HG02885 (cell line): ENCODE results near the gene PRKN.
"Not testable (repeated sequence)": the region's sequence is repeated elsewhere in the genome, so short reads cannot be mapped to it uniquely, and the experiment has no call there.

ENCODE experiments used
- ATAC-seq: cut with Tn5 transposase; IDR thresholded peaks from one replicate; pipeline ENCODE4 v1.9.1; 2021; ENCODE audit warnings: mild to moderate bottlenecking; ENCODE audit not compliant: unreplicated experiment, poor library complexity

The PRKN gene

GRCh38 chr6:162560891-162561290 is 166.7 kb downstream of the PRKN start:
- no peak for ATAC-seq

DNA sequence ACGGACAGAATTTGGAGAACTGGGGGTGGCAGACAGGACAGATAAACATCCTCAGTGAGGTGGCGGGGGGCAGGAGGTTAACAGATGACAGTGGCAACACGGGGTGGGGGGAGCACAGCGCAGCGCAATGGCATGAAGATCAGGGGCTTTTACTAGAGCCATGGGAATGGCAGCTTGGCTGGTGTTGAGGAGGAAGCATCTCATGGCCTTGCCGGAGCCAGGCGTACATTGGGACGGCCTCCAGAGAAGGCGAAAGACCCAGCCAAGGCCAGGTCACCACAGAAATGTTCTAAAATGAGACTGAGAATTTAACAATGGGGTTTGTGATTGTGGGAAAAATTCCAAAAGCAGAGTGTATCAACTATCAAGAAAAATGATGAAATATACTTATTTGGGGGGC is 173.0 kb downstream of the PRKN start:
- no peak for ATAC-seq

DNA sequence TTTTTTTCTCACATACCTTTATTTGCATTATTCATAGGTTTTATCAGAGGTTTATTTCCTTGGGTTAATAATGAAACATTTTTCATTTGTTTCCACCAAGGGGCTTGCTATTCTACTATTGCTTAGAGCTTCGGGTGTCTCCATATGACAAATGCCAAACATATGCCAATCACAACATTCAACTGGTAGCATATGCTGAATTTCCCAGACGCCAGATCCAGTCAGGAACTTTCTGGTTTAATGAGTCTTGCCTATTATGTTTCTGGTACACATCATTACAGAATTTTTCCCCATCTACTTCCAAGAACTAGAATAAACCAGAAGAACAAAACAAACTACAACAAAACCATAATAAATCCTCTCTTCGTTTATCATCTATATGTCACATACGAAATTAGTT is 180.7 kb downstream of the PRKN start:
- ATAC-seq = no peak

GRCh38 chr6:162543221-162543620 is 184.3 kb downstream of the PRKN start:
- no peak for ATAC-seq

GRCh38 chr6:162541019-162541601 is 186.5 kb downstream of the PRKN start:
- no peak for ATAC-seq

DNA sequence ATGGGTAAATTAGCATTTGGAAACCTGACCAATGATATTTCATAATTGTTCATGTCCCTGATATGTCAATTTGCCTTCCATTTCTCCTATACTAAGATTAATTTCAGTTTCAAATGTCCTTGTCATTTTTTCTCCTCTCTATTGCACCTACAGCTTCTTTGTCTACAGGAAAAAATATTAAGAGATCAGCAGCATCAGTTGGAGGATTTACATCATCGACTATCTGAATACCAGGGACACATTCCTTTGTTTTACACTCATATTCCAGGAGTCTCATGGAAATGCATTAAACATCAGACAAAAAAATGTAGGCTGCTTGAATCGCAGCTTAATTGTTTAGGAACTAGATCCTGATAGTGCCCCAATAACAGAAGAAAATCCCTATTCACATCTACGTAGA is 188.2 kb downstream of the PRKN start:
- no peak for ATAC-seq

- ATAC-seq = no peak
Measured at GRCh38 chr6:162538643-162539064, 188.9 kb downstream of the PRKN start.

DNA sequence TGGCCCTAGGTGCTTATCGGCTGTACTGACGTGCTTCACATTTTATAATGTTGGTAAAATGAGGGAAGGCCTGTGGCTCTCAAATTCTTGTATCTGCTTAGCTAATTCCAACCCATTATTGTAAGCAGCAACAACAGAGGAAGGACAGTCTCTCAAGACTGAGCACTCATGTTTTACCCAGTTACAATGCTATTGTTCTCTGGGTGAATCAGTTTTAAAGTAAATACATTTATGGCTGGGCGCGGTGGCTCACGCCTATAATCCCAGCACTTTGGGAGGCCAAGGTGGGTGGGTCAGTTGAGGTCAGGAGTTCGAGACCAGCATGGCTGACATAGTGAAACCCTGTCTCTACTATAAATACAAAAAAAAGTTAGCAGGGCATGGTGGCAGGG is 194.6 kb downstream of the PRKN start:
- no peak for ATAC-seq

- no peak for ATAC-seq
Measured at GRCh38 chr6:162532283-162533008, 195.1 kb downstream of the PRKN start.

- not testable (repeated sequence) for ATAC-seq
Measured at GRCh38 chr6:162531391-162531790, 196.2 kb downstream of the PRKN start.

DNA sequence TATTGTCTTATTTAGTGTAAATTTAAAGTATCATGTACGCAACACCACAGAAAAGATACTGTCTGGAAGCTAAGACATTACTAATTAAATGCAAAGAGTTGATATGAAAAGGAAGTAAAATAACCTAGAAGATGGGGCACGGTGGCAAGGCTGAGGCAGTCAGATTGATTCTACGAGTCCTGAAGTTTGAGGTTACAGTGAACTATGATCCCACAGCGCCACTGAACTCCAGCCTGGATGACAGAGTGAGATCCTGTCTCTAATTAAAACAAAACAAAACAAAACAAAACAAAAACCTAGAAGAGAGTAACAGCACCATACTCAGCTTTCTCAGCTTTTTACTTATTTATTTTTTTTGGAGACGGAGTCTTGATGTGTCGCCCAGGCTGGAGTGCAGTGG is 199.0 kb downstream of the PRKN start:
- ATAC-seq = no peak

- no peak for ATAC-seq
Measured at GRCh38 chr6:162526960-162527359, 200.6 kb downstream of the PRKN start.

DNA sequence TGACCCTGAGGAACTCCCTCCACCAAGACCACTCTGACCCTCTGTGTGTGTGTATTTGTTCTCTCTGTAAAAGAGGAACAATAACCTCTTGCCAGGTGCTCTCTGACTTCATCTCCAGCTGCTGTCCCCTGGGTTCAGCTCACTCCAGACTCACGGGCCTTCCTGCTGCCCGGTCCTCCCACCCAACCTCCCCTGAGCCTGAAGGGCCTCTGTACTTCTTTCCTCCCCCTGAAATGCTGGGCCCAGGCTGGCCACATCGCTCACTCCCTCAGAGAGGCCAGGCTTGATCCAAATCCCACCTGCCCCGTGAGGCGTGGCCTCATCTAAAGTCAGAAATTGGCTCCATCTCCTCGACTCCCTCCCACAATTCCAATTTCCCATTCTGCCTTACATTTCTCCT is 202.4 kb downstream of the PRKN start:
- ATAC-seq = no peak

DNA sequence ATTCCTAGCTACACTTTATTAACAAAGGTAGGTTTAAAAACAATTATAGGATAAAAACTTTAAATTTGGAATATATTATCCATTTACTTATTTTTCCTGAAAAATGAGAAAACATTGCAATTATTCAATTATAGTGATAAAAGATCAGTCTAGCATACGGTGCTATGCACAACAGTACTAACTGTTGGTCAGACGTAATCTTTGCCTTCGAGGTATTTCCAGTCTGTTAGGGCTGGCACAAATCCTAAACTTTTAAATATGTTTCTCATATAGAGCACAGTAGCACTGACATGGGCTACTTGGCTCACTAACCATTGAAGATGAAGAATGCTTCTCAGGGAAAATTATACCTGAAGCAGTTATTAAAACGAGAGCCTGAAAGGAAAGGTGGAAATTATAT is 214.8 kb downstream of the PRKN start:
- no peak for ATAC-seq

GRCh38 chr6:162497389-162497788 is 230.2 kb downstream of the PRKN start:
- no peak for ATAC-seq

DNA sequence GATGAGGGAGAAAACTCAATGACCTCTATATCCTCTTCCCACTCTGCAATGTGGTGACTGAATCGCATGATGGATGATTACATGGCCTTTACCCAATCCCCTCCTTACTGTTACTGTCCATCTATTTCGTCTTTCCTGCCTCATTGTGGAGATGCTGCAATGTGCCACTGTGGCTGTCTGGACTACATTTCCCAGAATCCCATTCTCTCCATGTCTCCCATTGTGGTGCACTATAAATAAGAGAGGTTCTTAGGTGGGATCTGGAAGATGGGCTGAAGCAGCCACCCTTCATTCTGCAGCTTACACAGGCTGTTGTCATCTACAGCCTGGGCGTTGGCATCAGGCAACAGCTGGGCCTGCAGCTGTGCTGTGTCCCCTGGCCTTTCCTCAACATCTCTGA is 233.6 kb downstream of the PRKN start:
- no peak for ATAC-seq

GRCh38 chr6:162491637-162492036 is 235.9 kb downstream of the PRKN start:
- no peak for ATAC-seq

DNA sequence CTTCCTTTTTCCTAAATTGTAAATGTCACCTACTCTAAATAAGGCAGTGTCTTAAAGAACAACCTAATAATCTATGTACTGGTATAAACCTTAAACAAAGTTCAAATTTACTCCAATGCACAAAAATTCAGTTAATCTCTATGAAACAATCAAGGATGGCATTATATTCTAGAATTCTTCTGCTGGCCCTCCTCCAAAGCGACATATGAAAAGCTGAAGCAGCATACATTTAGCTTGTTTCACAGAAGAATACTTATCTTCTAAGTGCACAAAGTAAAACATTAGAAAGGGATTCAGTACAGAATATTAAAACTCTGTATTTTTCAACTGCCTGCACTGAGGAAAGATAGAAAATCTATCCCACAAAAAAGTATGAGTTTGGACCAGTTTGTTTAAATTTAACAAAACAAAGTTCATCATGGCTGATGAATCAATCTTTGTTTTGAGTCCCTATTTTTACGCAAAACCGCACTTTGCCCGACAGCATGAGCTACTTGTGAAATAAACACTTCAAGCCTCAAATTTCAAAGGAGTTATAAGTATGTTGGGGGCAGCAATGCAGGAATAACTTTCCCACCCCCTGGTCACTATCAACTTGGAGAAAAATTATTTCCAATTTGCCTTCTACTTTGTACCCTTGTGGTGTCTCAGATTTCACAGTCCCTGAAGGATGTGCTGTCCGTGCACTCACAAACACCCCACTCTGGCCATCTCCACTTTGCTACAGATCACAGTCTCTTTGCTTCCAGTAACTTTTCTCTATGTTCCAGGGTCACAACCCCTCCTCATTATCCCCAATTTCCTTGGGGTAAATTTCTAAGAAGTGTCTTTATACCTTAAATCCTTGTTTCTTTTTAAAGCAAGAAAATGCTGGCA is 238.2 kb downstream of the PRKN start:
- ATAC-seq = no peak

DNA sequence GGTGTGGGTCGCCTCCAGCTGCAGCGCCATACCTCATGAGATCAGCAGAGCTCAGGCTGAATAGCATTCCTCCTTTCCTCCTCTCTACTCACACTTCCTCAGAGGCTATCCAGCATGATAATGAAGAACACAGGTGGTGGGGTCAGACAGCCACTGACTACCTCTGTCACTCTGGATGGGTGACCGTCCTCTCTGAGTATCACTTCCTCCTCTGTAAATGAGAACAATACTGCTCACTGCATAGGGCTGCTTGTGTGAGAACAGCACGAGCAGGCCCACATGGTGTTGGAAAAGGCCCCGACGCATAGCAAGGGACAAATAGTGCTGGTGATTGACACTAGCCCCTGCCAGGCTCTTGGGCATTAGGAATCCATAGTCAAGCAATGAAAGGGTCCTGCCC is 239.1 kb downstream of the PRKN start:
- ATAC-seq = no peak

DNA sequence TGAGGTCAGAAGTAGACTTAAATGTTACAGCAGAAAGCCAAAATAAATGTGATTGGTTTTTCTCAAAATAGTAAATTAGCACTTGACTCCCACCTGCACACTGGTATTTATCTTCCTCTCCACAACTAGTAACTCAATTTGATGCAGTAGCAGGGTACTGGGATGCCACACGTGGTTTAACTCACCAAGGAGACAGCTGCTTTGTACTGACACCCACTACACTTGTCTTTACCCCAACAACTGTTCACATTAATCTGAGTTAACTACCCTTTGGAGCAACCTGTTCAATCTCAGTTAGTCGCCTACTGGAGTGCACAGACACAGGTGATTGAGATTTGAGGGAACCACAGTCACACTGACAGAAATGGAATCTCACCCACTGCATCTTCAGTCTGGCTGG is 242.1 kb downstream of the PRKN start:
- ATAC-seq = no peak

- no peak for ATAC-seq
Measured at GRCh38 chr6:162481938-162482337, 245.6 kb downstream of the PRKN start.
